Heart right ventricle (tissue), 16 donors: ENCODE measurements around the gene TXLNB. TPM values are rescaled to one million over a fixed set of nuclear protein-coding genes. Genes with fewer than 3 reads are reported as not detected.
"Not testable (repeated sequence)": the region's sequence is repeated elsewhere in the genome, so short reads cannot be mapped to it uniquely, and the experiment has no call there.

Experiments
- ATAC-seq, 8 donors: fragments of 200-7000 bp; cut with Tn5 transposase; one replicate each; pipeline ENCODE4 v1.9.1; 2020; ENCODE audit warnings: mild to moderate bottlenecking in 8 of 8, moderate library complexity in 8 of 8, moderate number of reproducible peaks in 1 of 8
- DNase-seq, 2 donors: peaks; one replicate each; pipeline ENCODE4 v3.0.0-alpha.2; 2020
- H3K27ac ChIP-seq, 10 donors: fragments of 200-600 bp; sonication (generic) in 2 of 10; one replicate each; pipeline versions ENCODE4 v1.5.0 to v1.8.0; 2020 to 2022; ENCODE audit warnings: mild to moderate bottlenecking in 3 of 10
- H3K27me3 ChIP-seq, 7 donors: fragments of 200-600 bp; one replicate each; pipeline ENCODE4 v1.8.0; 2021 to 2022; ENCODE audit warnings: mild to moderate bottlenecking in 2 of 7
- H3K36me3 ChIP-seq, 9 donors: fragments of 200-600 bp; sonication (generic) in 1 of 9; one replicate each; pipeline versions ENCODE4 v1.5.0 to v1.8.0; 2020 to 2022; ENCODE audit warnings: mild to moderate bottlenecking in 2 of 9
- H3K4me1 ChIP-seq, 9 donors: fragments of 200-600 bp; sonication (generic) in 1 of 9; one replicate each; pipeline versions ENCODE4 v1.5.0 to v1.8.0; 2020 to 2022; ENCODE audit warnings: mild to moderate bottlenecking in 4 of 9
- H3K4me3 ChIP-seq, 10 donors: fragments of 200-600 bp; sonication (generic) in 2 of 10; one replicate each; pipeline versions ENCODE4 v1.5.0 to v1.8.0; 2020 to 2022; ENCODE audit warnings: mild to moderate bottlenecking in 7 of 10, moderate library complexity in 2 of 10
- H3K9me3 ChIP-seq, 11 donors: fragments of 200-600 bp in 10 of 11; sonication (generic) in 2 of 11; one replicate each; pipeline versions ENCODE4 v1.5.0 to v1.8.0; 2013 to 2022; ENCODE audit warnings: mild to moderate bottlenecking in 2 of 11, control low read depth in 1 of 11, moderate library complexity in 1 of 11
- CTCF ChIP-seq, 9 donors: fragments of 200-600 bp; sonication (generic) in 2 of 9; IDR thresholded peaks; one replicate each; pipeline versions ENCODE4 v1.5.0 to v1.8.0; 2021 to 2022; ENCODE audit warnings: antibody characterized with exemption in 9 of 9, mild to moderate bottlenecking in 5 of 9, moderate library complexity in 1 of 9
- WGBS, 2 donors: extraction: QIAGEN DNeasy Blood & Tissue Kit; methylation state at CpG; one replicate each; pipeline ENCODE4 v1.1.7; 2013; ENCODE audit warnings: inconsistent platforms in 1 of 2; 5-methylcytosine and 5-hydroxymethylcytosine counted together
- intact Hi-C, 10 donors: fragments of 100-400 bp; cut with DNase I; formaldehyde crosslinking; loops; one replicate each; pipeline versions ENCODE4 v1.11.1 to v1.14.2; 2022
- polyA plus RNA-seq, 2 donors: library from polyadenylated mRNA; stranded (reverse); fragments of 200-250 nt; gene quantifications; one replicate each; pipeline ENCODE4 v1.2.3, GENCODE V29; 2013
- total RNA-seq, 10 donors: library from RNA; stranded (reverse); fragmentation: NEBNext Ultra II Directional in 3 of 10; extraction: Animal tissue kit (Norgen Biotek cat#: 25700) in 3 of 10; gene quantifications; one replicate each; pipeline versions ENCODE4 v1.2.1 to v1.2.4, GENCODE V29; 2021 to 2023
- donor health status: Arrhythmogenic right ventricular cardiomyopathy.
- donor health status: ischemic (EF 13 %, LVEDD 7.1; RV severe dilation, severe dysfunction).
- donor health status: healthy with polysubstance abuse.
- donor health status: DM: no; HTN: yes; CAD: no.
- donor health status: DM: no; HTN: no; CAD: no.
- donor health status: ischemic (EF 25% LVEDD 6.9; RV normal size, moderate dysfunction).
- donor health status: ischemic (EF 25% LVEDD 5.7; RV mildly dilated, moderate dysfunction).
- donor health status: healthy.
- donor health status: DM: yes; HTN: yes; CAD: no.
- donor health status: Ischemic cardiomyopathy.
- donor health status: ischemic (EF 35%, LVEDD 5.7; RV mildly dilated, moderate dysfunction).
- donor health status: nonischemic (EF 11% LVEDD 7.7; RV severe dilation, severe dysfunction).
- donor health status: DM: yes; HTN: yes; CAD: no.
- donor health status: PGD.
- donor health status: ischemic (EF 29% LVEDD 5.4; RV normal size, mild dysfunction).
- donor health status: nonischemic (EF 23%, LVEDD 6.1; RV moderate dilation, normal function).

The TXLNB gene
- total and polyA plus RNA-seq, 12 donors, result 6.2 to 156 (median 132) TPM

GRCh38 chr6:139236105-139236504, 55.7 kb downstream of the TXLNB start:
- Histone ChIP-seq H3K4me3 (no peak overlapping the region), H3K36me3 (peaks cover 0 to 6% (median 0%) of the 10 kb centered on the region in 9 donors), H3K27ac (no peak overlapping the region), H3K9me3 (peaks cover 0 to 13% (median 0%) of the 10 kb centered on the region in 11 donors), H3K4me1 (peaks cover 0 to 21% (median 9%) of the 10 kb centered on the region in 9 donors), H3K27me3 (no peaks in the 10 kb centered on the region)
- no peak for TF ChIP-seq CTCF (IDR thresholded peaks at IDR 0.05)
- DNase-seq (no peak), ATAC-seq (no peak)
- WGBS, 2 donors, result 86 to 92% methylated on average over 5 of the region's 5 CpGs
- intact Hi-C loops, result loop anchor here in 1 of 10 donors (10.0 kb wide), 1 partner anchor 99 kb away; no protein-coding TSS in a partner anchor

GRCh38 chr6:139235661-139236060, 56.1 kb downstream of the TXLNB start:
- no peak overlapping the region for H3K4me3 ChIP-seq
- H3K36me3 ChIP-seq, result peaks cover 0 to 1% (median 0%) of the 10 kb centered on the region in 9 donors
- H3K4me1 ChIP-seq, result peaks cover 0 to 21% (median 6%) of the 10 kb centered on the region in 9 donors
- ATAC-seq, result no peak
- no peaks in the 10 kb centered on the region for H3K27me3 ChIP-seq
- WGBS, 2 donors, result 90 to 91% methylated on average over 12 of the region's 12 CpGs
- DNase-seq, result no peak
- no peak overlapping the region for H3K27ac ChIP-seq
- TF ChIP-seq CTCF (IDR thresholded peaks at IDR 0.05), result no peak
- H3K9me3 ChIP-seq, result peaks cover 0 to 13% (median 0%) of the 10 kb centered on the region in 11 donors
- intact Hi-C loops, result loop anchor here in 1 of 10 donors (10.0 kb wide), 1 partner anchor 99 kb away; no protein-coding TSS in a partner anchor

GRCh38 chr6:139234193-139234592, 57.6 kb downstream of the TXLNB start:
- ATAC-seq, H3K36me3 ChIP-seq, H3K27ac ChIP-seq, DNase-seq, H3K27me3 ChIP-seq, H3K4me3 ChIP-seq: not testable (repeated sequence)
- peaks cover 0 to 17% (median 5%) of the 10 kb centered on the region in 9 donors for H3K4me1 ChIP-seq
- intact Hi-C loops, result loop anchor here in 1 of 10 donors (10.0 kb wide), 1 partner anchor 101 kb away; no protein-coding TSS in a partner anchor
- H3K9me3 ChIP-seq, result peaks cover 0 to 13% (median 0%) of the 10 kb centered on the region in 11 donors
- WGBS, 2 donors, result 78 to 83% methylated on average over 2 of the region's 2 CpGs

GRCh38 chr6:139231206-139231605, 60.6 kb downstream of the TXLNB start:
- intact Hi-C loops, result loop anchor here in 1 of 10 donors (10.0 kb wide), 1 partner anchor 104 kb away; no protein-coding TSS in a partner anchor
- no peaks in the 10 kb centered on the region for H3K36me3 ChIP-seq
- ATAC-seq (no peak), DNase-seq (no peak)
- no peaks in the 10 kb centered on the region for H3K27me3 ChIP-seq
- no peak for TF ChIP-seq CTCF (IDR thresholded peaks at IDR 0.05)
- H3K4me1 ChIP-seq, result peaks cover 0 to 12% (median 3%) of the 10 kb centered on the region in 9 donors
- H3K4me3 ChIP-seq, result no peak overlapping the region
- H3K27ac ChIP-seq, result no peak overlapping the region
- peaks cover 0 to 13% (median 0%) of the 10 kb centered on the region in 11 donors for H3K9me3 ChIP-seq
- 44 to 55% methylated on average over 2 of the region's 2 CpGs for WGBS, 2 donors

GRCh38 chr6:139230391-139230840, 61.4 kb downstream of the TXLNB start:
- Histone ChIP-seq H3K4me1 (peaks cover 0 to 12% (median 3%) of the 10 kb centered on the region in 9 donors), H3K9me3 (peaks cover 0 to 13% (median 0%) of the 10 kb centered on the region in 11 donors), H3K27ac (peak overlapping the region in 1 of 10 donors; percentile 8), H3K36me3 (no peaks in the 10 kb centered on the region), H3K4me3 (no peak overlapping the region), H3K27me3 (no peaks in the 10 kb centered on the region)
- WGBS, 2 donors, result 31 to 54% methylated on average over 3 of the region's 3 CpGs
- ATAC-seq (peak in 6 of 8 donors; percentile 44 to 70 (median 60)), DNase-seq (no peak)
- TF ChIP-seq CTCF (IDR thresholded peaks at IDR 0.05), result peak in 3 of 9 donors; percentile 12 to 28 (median 20)
- intact Hi-C loops, result loop anchor here in 1 of 10 donors (10.0 kb wide), 1 partner anchor 104 kb away; no protein-coding TSS in a partner anchor

- DNase-seq, H3K4me3 ChIP-seq, H3K27ac ChIP-seq, H3K27me3 ChIP-seq, H3K9me3 ChIP-seq, ATAC-seq, H3K36me3 ChIP-seq: not testable (repeated sequence)
- intact Hi-C loops, result loop anchor here in 1 of 10 donors (5.0 kb wide), 1 partner anchor 134 kb away; no protein-coding TSS in a partner anchor
- 93 to 94% methylated on average over 3 of the region's 3 CpGs for WGBS, 2 donors
- peaks cover 0 to 12% (median 3%) of the 10 kb centered on the region in 9 donors for H3K4me1 ChIP-seq
These were observed 63.4 kb downstream of the TXLNB start for GRCh38 chr6:139228387-139228786.
